NCI-H748 treated with DMSO at 0.1 percent for 48 hours (cell line): ENCODE measurements around the gene COA7.
"Not testable (repeated sequence)": the region's sequence is repeated elsewhere in the genome, so short reads cannot be mapped to it uniquely, and the experiment has no call there.

Source experiments
- DNase-seq: peaks from one replicate; lab custom pipeline; 2025; lab: John Stamatoyannopoulos, UW

The COA7 gene

GRCh38 chr1:52706136-52706670 lies 8.1 kb upstream of the COA7 start:
- DNase-seq = no peak

- peak; percentile 80 for DNase-seq
Measured at GRCh38 chr1:52702886-52703787, 5.0 kb upstream of the COA7 start.

GRCh38 chr1:52695627-52696026 lies 2.5 kb downstream of the COA7 start:
- no peak for DNase-seq

- no peak for DNase-seq
Measured at GRCh38 chr1:52693843-52694242, 4.3 kb downstream of the COA7 start.

- DNase-seq = not testable (repeated sequence)
Measured at GRCh38 chr1:52693351-52693750, 4.8 kb downstream of the COA7 start.

GRCh38 chr1:52692697-52693096 lies 5.5 kb downstream of the COA7 start:
- DNase-seq = no peak

GRCh38 chr1:52691821-52692220 lies 6.3 kb downstream of the COA7 start:
- no peak for DNase-seq

- no peak for DNase-seq
Measured at GRCh38 chr1:52686830-52687229, 11.3 kb downstream of the COA7 start.

- peak; percentile 43 for DNase-seq
Measured at GRCh38 chr1:52686261-52686751, 11.8 kb downstream of the COA7 start.

- no peak for DNase-seq
Measured at GRCh38 chr1:52684545-52684944, 13.6 kb downstream of the COA7 start.

GRCh38 chr1:52683367-52683940 lies 14.7 kb downstream of the COA7 start:
- DNase-seq = no peak

GRCh38 chr1:52681136-52681535 lies 17.0 kb downstream of the COA7 start:
- DNase-seq = no peak

- DNase-seq = no peak
Measured at GRCh38 chr1:52680353-52680752, 17.8 kb downstream of the COA7 start.

- no peak for DNase-seq
Measured at GRCh38 chr1:52679498-52679897, 18.6 kb downstream of the COA7 start.

GRCh38 chr1:52679048-52679447 lies 19.1 kb downstream of the COA7 start:
- no peak for DNase-seq

GRCh38 chr1:52677076-52677806 lies 20.9 kb downstream of the COA7 start:
- no peak for DNase-seq

- no peak for DNase-seq
Measured at GRCh38 chr1:52676249-52676903, 21.8 kb downstream of the COA7 start.

- DNase-seq = no peak
Measured at GRCh38 chr1:52674497-52675384, 23.4 kb downstream of the COA7 start.

GRCh38 chr1:52673513-52673912 lies 24.6 kb downstream of the COA7 start:
- no peak for DNase-seq

- DNase-seq = no peak
Measured at GRCh38 chr1:52672946-52673345, 25.2 kb downstream of the COA7 start.

GRCh38 chr1:52670604-52671003 lies 27.5 kb downstream of the COA7 start:
- no peak for DNase-seq
